Measurements from ENCODE around the gene ARIH1. TPM values are rescaled to one million over a fixed set of nuclear protein-coding genes. Genes with fewer than 3 reads are reported as not detected.

ARIH1 gene
- total and polyA plus RNA-seq, 2 of the 8 experiments (the other 6 are each of a cell fraction or from before 2014, with no cell fraction given) = 32.7 to 179 TPM

DNA sequence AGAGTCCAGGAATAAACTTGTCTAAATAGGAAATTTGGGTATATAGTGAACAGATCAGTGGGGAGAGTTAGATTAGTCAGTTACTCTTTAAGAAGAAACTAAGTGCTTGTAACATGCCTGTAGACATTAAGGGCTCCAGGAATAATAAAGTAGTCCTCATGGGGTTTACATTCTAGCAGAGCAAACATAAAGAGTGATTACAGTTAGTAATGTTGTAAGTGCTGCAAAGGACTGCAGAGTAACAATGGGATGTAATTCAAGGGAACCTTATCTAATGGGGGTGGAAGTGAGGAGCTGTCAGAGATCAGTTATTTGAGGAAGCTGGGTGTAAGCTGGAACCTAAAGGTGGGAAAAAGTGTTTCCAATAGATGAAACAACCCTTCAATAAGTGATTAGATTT, 67.5 kb downstream of the ARIH1 start:
- TF ChIP-seq SP4 (IDR thresholded peaks at IDR 0.05; ENCODE audit: low read length) (no peak), POLR2AphosphoS5 (IDR thresholded peaks at IDR 0.05; ENCODE audit: low read depth, low read length) (no peak), BACH1 (IDR thresholded peaks at IDR 0.05; ENCODE audit: low read length) (no peak), HDAC2 (IDR thresholded peaks at IDR 0.05; ENCODE audit: borderline replicate concordance in 1 of 2, low read depth in 2 of 2, low read length in 2 of 2) (no peak), POU5F1 (IDR thresholded peaks at IDR 0.05; ENCODE audit: low read depth, low read length) (no peak), SAP30 (IDR thresholded peaks at IDR 0.05; ENCODE audit: insufficient read depth, insufficient replicate concordance, low read length) (no peak), TCF12 (IDR thresholded peaks at IDR 0.05; ENCODE audit: low read depth, low read length) (no peak), SP2 (IDR thresholded peaks at IDR 0.05; ENCODE audit: low read length) (no peak)
- no peak overlapping the region for H3K4me3 ChIP-seq (ENCODE audit: extremely low read depth in 1 of 4, insufficient read depth in 2 of 4, low read depth in 3 of 4, low read length in 4 of 4)
- H3K27me3 ChIP-seq (replicated peaks in 1 of 4; ENCODE audit: control insufficient read depth in 3 of 4, extremely low read depth in 1 of 4, insufficient read depth in 3 of 4, low read length in 3 of 4) = no peaks in the 10 kb centered on the region
- no peaks in the 10 kb centered on the region for H3K23me2 ChIP-seq (ENCODE audit: low read depth, low read length)
- ChIA-PET CTCF (ENCODE audit: partially characterized antibody) (interaction anchor here (0.6 kb wide), 1 partner anchor 8 kb away, joined by 3 read pairs; no protein-coding TSS in a partner anchor), POLR2A (ENCODE audit: partially characterized antibody) (no interaction called here)
- H2BK5ac ChIP-seq (ENCODE audit: low read depth, low read length) = no peak overlapping the region
- H4K20me1 ChIP-seq (replicated peaks in 1 of 2; ENCODE audit: control insufficient read depth in 1 of 2, insufficient read depth in 2 of 2, low read length in 2 of 2) = no peaks in the 10 kb centered on the region
- H3K4ac ChIP-seq (replicated peaks; ENCODE audit: insufficient read length, low read depth, low read length) = no peak overlapping the region
- no peak overlapping the region for H3K18ac ChIP-seq (ENCODE audit: extremely low read depth, low read length)
- H3K23ac ChIP-seq (ENCODE audit: insufficient read length) = no peak overlapping the region
- no peak for FAIRE-seq
- DNase-seq (ENCODE audit: low read depth in 1 of 2, low spot score in 2 of 2) = no peak
- no peak overlapping the region for H2BK15ac ChIP-seq (ENCODE audit: low read length)
- no peaks in the 10 kb centered on the region for H3K79me1 ChIP-seq (ENCODE audit: low read depth, low read length)
- H3K14ac ChIP-seq (ENCODE audit: insufficient read length) = no peak overlapping the region
- no peak overlapping the region for H3K9ac ChIP-seq (replicated peaks in 1 of 4; ENCODE audit: extremely low read depth in 1 of 4, low read depth in 3 of 4, low read length in 3 of 4)
- no peak overlapping the region for H3K4me2 ChIP-seq (ENCODE audit: insufficient read depth in 1 of 2, low read depth in 2 of 2, low read length in 2 of 2)
- no peak overlapping the region for H4K5ac ChIP-seq (ENCODE audit: insufficient read length, low read depth, low read length)
- no peak overlapping the region for H2BK120ac ChIP-seq (replicated peaks; ENCODE audit: low read depth, low read length)
- H2BK12ac ChIP-seq (ENCODE audit: low read depth, low read length) = no peak overlapping the region
- no peak overlapping the region for H2BK20ac ChIP-seq (ENCODE audit: low read length)
- H3K56ac ChIP-seq (replicated peaks; ENCODE audit: insufficient read length, low read depth, low read length) = no peak overlapping the region
- H3K79me2 ChIP-seq (ENCODE audit: control insufficient read depth in 1 of 2, insufficient read depth in 2 of 2, low read length in 2 of 2) = peaks cover 0 to 32% of the 10 kb centered on the region in 2 experiments; a peak in 2 of 4 replicates
- H2AK5ac ChIP-seq (ENCODE audit: low read depth, low read length) = no peak overlapping the region
- H3K27ac ChIP-seq (ENCODE audit: low read depth, low read length) = no peak overlapping the region
- no peak overlapping the region for H4K91ac ChIP-seq (replicated peaks; ENCODE audit: insufficient read length, low read length)
- H3K4me1 ChIP-seq (replicated peaks in 1 of 4; ENCODE audit: control insufficient read depth in 3 of 4, insufficient read depth in 4 of 4, low read length in 3 of 4) = no peaks in the 10 kb centered on the region
- peaks cover 12 to 14% of the 10 kb centered on the region in 2 experiments; a peak in 2 of 4 replicates for H3K9me3 ChIP-seq (ENCODE audit: insufficient read depth in 2 of 2, low read depth in 1 of 2, low read length in 1 of 2)
- no peak overlapping the region for H4K8ac ChIP-seq (ENCODE audit: extremely low read depth, insufficient read depth, low read length)
- H2AFZ ChIP-seq (ENCODE audit: low read length) = no peak overlapping the region
- H3K36me3 ChIP-seq (ENCODE audit: control insufficient read depth in 2 of 4, insufficient read depth in 4 of 4, low read length in 3 of 4) = peaks cover 3 to 19% (median 7%) of the 10 kb centered on the region in 4 experiments; a peak in 4 of 8 replicates
